ENCODE results near the gene ATP6V1D.
"Not testable (repeated sequence)": the region's sequence is repeated elsewhere in the genome, so short reads cannot be mapped to it uniquely, and the experiment has no call there.

- not testable (repeated sequence) for TF ChIP-seq CTCF (conservative IDR thresholded peaks at IDR 0.05; ENCODE audit: low read depth, low read length); EZH2phosphoT487 (IDR thresholded peaks at IDR 0.05; ENCODE audit: borderline replicate concordance, low read length); EZH2 (IDR thresholded peaks at IDR 0.05; ENCODE audit: low read length, unreplicated experiment)
Measured at GRCh38 chr14:67341231-67341630, 18.4 kb downstream of the ATP6V1D start.

All from PC-3 (cell line).